Kidney (tissue), 14 donors: ENCODE measurements around the gene ZNF324. TPM values are rescaled to one million over a fixed set of nuclear protein-coding genes. Genes with fewer than 3 reads are reported as not detected.

Experiments used
- DNase-seq, 5 donors: peaks; one replicate each; pipeline ENCODE4 v3.0.0-alpha.2; 2013 to 2020
- FAIRE-seq: peaks from 2 replicates; lab custom pipeline; 2012; peaks lifted over from hg19 to GRCh38; lab: Jason Lieb, UNC
- H3K27ac ChIP-seq, 2 donors: one replicate each; pipeline ENCODE4 v1.7.0; 2013; ENCODE audit warnings: low read depth in 2 of 2, low read length in 2 of 2, inconsistent platforms in 1 of 2
- H3K27me3 ChIP-seq: one replicate; pipeline ENCODE4 v1.7.1; 2013; ENCODE audit warnings: low read length, inconsistent platforms; ENCODE audit not compliant: control insufficient read depth, insufficient read depth
- H3K36me3 ChIP-seq, 3 donors: one replicate each; pipeline versions ENCODE4 v1.7.0 to v1.7.1; 2013; ENCODE audit warnings: low read length in 3 of 3, control low read depth in 1 of 3, inconsistent platforms in 1 of 3; ENCODE audit not compliant: insufficient read depth in 3 of 3, control insufficient read depth in 2 of 3
- H3K4me1 ChIP-seq, 3 donors: one replicate each; pipeline versions ENCODE4 v1.7.0 to v1.7.1; 2013; ENCODE audit warnings: low read length in 3 of 3, inconsistent platforms in 1 of 3, low read depth in 1 of 3; ENCODE audit not compliant: control insufficient read depth in 2 of 3, insufficient read depth in 2 of 3
- H3K4me3 ChIP-seq, 3 donors: one replicate each; pipeline versions ENCODE4 v1.7.0 to v1.8.1; 2013; ENCODE audit warnings: low read length in 3 of 3, control low read depth in 1 of 3, inconsistent platforms in 1 of 3
- H3K9ac ChIP-seq, 3 donors: one replicate each; pipeline versions ENCODE4 v1.7.0 to v1.7.1; 2013; ENCODE audit warnings: low read length in 3 of 3, control low read depth in 1 of 3, inconsistent platforms in 1 of 3
- H3K9me3 ChIP-seq, 3 donors: one replicate each; pipeline versions ENCODE4 v1.7.0 to v1.7.1; 2013; ENCODE audit warnings: low read length in 3 of 3, control low read depth in 1 of 3, inconsistent platforms in 1 of 3; ENCODE audit not compliant: control insufficient read depth in 2 of 3, insufficient read depth in 1 of 3
- CTCF ChIP-seq: IDR thresholded peaks from 3 replicates; pipeline ENCODE4 v1.5.1; 2012; ENCODE audit warnings: mild to moderate bottlenecking, moderate library complexity, borderline replicate concordance; ENCODE audit not compliant: insufficient read depth; ENCODE audit errors: extremely low read depth
- intact Hi-C: fragments of 100-400 bp; cut with DNase I; formaldehyde crosslinking; loops from one replicate; pipeline ENCODE4 v1.11.1; 2022
- polyA plus RNA-seq: library from polyadenylated mRNA; stranded (reverse); fragments of 350-450 nt; fragmentation: Illumina TruSeq; extraction: RNeasy Lipid Tissue Mini Kit (QIAGEN cat#74804); gene quantifications from one replicate; pipeline ENCODE4 v1.2.3, GENCODE V29; 2014; ENCODE audit warnings: low read depth, low replicate concordance; ENCODE audit not compliant: insufficient read depth
- total RNA-seq: library from RNA; stranded (reverse); fragmentation: NEBNext Ultra II Directional; extraction: Animal tissue kit (Norgen Biotek cat#: 25700); gene quantifications from one replicate; pipeline ENCODE4 v1.2.1, GENCODE V29; 2021
- donor health status: control.
- donor health status: control.
- donor health status: control.
- donor health status: control.
- donor health status: control.
- donor health status: DM: yes; HTN: yes; CAD: no.
- donor health status: Normal renal cell carcinoma (clear cell type).

Gene ZNF324
- total and polyA plus RNA-seq, 2 donors from 2014 or later = 3.9 to 13.0 TPM

GRCh38 chr19:58520257-58520599 is 53.3 kb downstream of the ZNF324 start:
- no peak for DNase-seq
- intact Hi-C loops = no loop called here
- Histone ChIP-seq H3K36me3 (peaks cover 0 to 10% (median 7%) of the 10 kb centered on the region in 3 donors), H3K9me3 (no peaks in the 10 kb centered on the region), H3K4me1 (peaks cover 4 to 21% (median 7%) of the 10 kb centered on the region in 3 donors), H3K27ac (peak overlapping the region; percentile 88 to 97), H3K9ac (peak overlapping the region; percentile 24 to 70 (median 43)), H3K4me3 (peak overlapping the region; percentile 85 to 90 (median 86)), H3K27me3 (no peaks in the 10 kb centered on the region)
- TF ChIP-seq CTCF = no peak
- no peak for FAIRE-seq

DNA sequence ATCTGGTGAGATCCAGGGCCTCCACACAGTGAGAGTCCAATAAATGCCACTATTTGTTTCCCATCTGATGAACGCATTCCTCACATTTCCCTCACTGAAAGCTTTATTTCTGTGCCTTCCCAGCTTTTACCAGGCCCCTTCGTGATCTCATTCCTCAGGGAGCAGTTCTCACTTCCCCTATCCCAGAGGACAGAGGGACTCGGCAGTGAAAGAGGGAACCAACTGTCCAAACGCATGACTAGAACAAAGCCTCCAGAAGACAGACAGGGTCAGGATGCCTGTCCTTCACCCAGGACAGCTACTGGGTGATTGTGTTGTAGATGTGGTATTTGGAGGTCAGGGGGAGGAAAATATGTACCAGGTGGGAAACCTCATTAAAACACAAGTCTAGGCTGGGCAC is 54.8 kb downstream of the ZNF324 start:
- peaks cover 0 to 6% (median 6%) of the 10 kb centered on the region in 3 donors for H3K36me3 ChIP-seq
- H3K4me3 ChIP-seq = no peak overlapping the region
- no peaks in the 10 kb centered on the region for H3K9me3 ChIP-seq
- no peak for DNase-seq
- no peak overlapping the region for H3K9ac ChIP-seq
- no peaks in the 10 kb centered on the region for H3K27me3 ChIP-seq
- TF ChIP-seq CTCF = no peak
- no peak for FAIRE-seq
- intact Hi-C loops = no loop called here
- peaks cover 4 to 19% (median 7%) of the 10 kb centered on the region in 3 donors for H3K4me1 ChIP-seq
- H3K27ac ChIP-seq = no peak overlapping the region

DNA sequence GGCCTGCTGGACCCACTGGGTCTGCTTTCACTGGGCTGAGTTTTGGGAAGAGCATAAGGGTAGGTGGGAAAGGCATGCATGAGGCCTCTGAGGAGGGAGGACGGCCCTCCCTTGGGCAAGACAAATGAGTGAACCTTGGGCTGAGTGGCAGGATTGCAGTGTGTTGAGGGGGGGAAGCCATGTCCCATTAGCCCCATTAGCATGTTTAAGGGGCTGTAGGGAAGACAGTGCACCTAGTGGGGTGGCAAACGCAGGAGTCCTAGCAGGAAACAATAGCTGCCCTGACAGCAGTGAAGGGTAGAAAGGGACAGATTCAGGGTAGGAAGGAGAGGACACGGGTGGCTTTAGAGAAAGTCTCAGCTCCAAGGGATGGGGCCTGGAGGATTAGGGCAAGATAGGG is 55.8 kb downstream of the ZNF324 start:
- Histone ChIP-seq H3K9me3 (no peaks in the 10 kb centered on the region), H3K27me3 (no peaks in the 10 kb centered on the region), H3K4me3 (no peak overlapping the region), H3K4me1 (peaks cover 4 to 16% (median 7%) of the 10 kb centered on the region in 3 donors), H3K27ac (no peak overlapping the region), H3K9ac (no peak overlapping the region), H3K36me3 (no peaks in the 10 kb centered on the region)
- no peak for DNase-seq
- FAIRE-seq = no peak
- intact Hi-C loops = no loop called here
- TF ChIP-seq CTCF = no peak

Other genes with a start within 250 kb of the ZNF324 start
- 39.3 TPM for gene ZNF544, start 238.2 kb upstream of the ZNF324 start, total RNA-seq
- 19.4 TPM for gene ZNF544, start 238.2 kb upstream of the ZNF324 start, polyA plus RNA-seq
- 9.0 TPM for gene ZNF8, start 188.1 kb upstream of the ZNF324 start, total RNA-seq
- gene ZNF8, start 188.1 kb upstream of the ZNF324 start, polyA plus RNA-seq = 1.3 TPM
- gene ERVK3-1, start 161.7 kb upstream of the ZNF324 start, total RNA-seq = 35.4 TPM
- gene ERVK3-1, start 161.7 kb upstream of the ZNF324 start, polyA plus RNA-seq = 41.6 TPM
- gene ZSCAN22, start 140.1 kb upstream of the ZNF324 start, total RNA-seq = 3.3 TPM
- gene ZSCAN22, start 140.1 kb upstream of the ZNF324 start, polyA plus RNA-seq = 1.1 TPM
- gene A1BG, start 113.6 kb upstream of the ZNF324 start, total RNA-seq = 10.9 TPM
- gene A1BG, start 113.6 kb upstream of the ZNF324 start, polyA plus RNA-seq = 19.0 TPM
- gene ZNF497, start 104.3 kb upstream of the ZNF324 start, total RNA-seq = 5.0 TPM
- gene ZNF497, start 104.3 kb upstream of the ZNF324 start, polyA plus RNA-seq = 1.7 TPM
- gene ZNF837, start 86.0 kb upstream of the ZNF324 start, total RNA-seq = 5.0 TPM
- gene ZNF837, start 86.0 kb upstream of the ZNF324 start, polyA plus RNA-seq = 3.6 TPM
- gene RPS5, start 79.8 kb upstream of the ZNF324 start, total RNA-seq = 802 TPM
- 929 TPM for gene RPS5, start 79.8 kb upstream of the ZNF324 start, polyA plus RNA-seq
- gene RNF225, start 71.4 kb upstream of the ZNF324 start, total RNA-seq = 0.25 TPM
- not detected for gene RNF225, start 71.4 kb upstream of the ZNF324 start, polyA plus RNA-seq
- gene ZNF584, start 58.4 kb upstream of the ZNF324 start, total RNA-seq = 13.0 TPM
- gene ZNF584, start 58.4 kb upstream of the ZNF324 start, polyA plus RNA-seq = 6.2 TPM
- 7.8 TPM for gene ZNF132, start 26.9 kb upstream of the ZNF324 start, total RNA-seq
- 2.9 TPM for gene ZNF132, start 26.9 kb upstream of the ZNF324 start, polyA plus RNA-seq
- gene ZNF324B, start 15.5 kb upstream of the ZNF324 start, total RNA-seq = 9.9 TPM
- gene ZNF324B, start 15.5 kb upstream of the ZNF324 start, polyA plus RNA-seq = 3.4 TPM
- 13.3 TPM for gene ZNF446, start 9.3 kb downstream of the ZNF324 start, total RNA-seq
- 12.6 TPM for gene ZNF446, start 9.3 kb downstream of the ZNF324 start, polyA plus RNA-seq
- 10.8 TPM for gene SLC27A5, start 44.9 kb downstream of the ZNF324 start, total RNA-seq
- gene SLC27A5, start 44.9 kb downstream of the ZNF324 start, polyA plus RNA-seq = 41.5 TPM
- gene ZBTB45, start 52.7 kb downstream of the ZNF324 start, total RNA-seq = 16.9 TPM
- 7.7 TPM for gene ZBTB45, start 52.7 kb downstream of the ZNF324 start, polyA plus RNA-seq
- gene TRIM28, start 77.0 kb downstream of the ZNF324 start, total RNA-seq = 229 TPM
- gene TRIM28, start 77.0 kb downstream of the ZNF324 start, polyA plus RNA-seq = 191 TPM
- gene CHMP2A, start 88.0 kb downstream of the ZNF324 start, total RNA-seq = 142 TPM
- 294 TPM for gene CHMP2A, start 88.0 kb downstream of the ZNF324 start, polyA plus RNA-seq
- 60.4 TPM for gene UBE2M, start 91.5 kb downstream of the ZNF324 start, total RNA-seq
- gene UBE2M, start 91.5 kb downstream of the ZNF324 start, polyA plus RNA-seq = 98.0 TPM
- gene MZF1, start 106.3 kb downstream of the ZNF324 start, total RNA-seq = 38.6 TPM
- 12.9 TPM for gene MZF1, start 106.3 kb downstream of the ZNF324 start, polyA plus RNA-seq